ENCODE results near the gene PTPN11.
A peak's percentile ranks its signal among the peaks of the same experiment; 100 is the strongest.
"Not testable (repeated sequence)": the region's sequence is repeated elsewhere in the genome, so short reads cannot be mapped to it uniquely, and the experiment has no call there.

The PTPN11 gene

DNA sequence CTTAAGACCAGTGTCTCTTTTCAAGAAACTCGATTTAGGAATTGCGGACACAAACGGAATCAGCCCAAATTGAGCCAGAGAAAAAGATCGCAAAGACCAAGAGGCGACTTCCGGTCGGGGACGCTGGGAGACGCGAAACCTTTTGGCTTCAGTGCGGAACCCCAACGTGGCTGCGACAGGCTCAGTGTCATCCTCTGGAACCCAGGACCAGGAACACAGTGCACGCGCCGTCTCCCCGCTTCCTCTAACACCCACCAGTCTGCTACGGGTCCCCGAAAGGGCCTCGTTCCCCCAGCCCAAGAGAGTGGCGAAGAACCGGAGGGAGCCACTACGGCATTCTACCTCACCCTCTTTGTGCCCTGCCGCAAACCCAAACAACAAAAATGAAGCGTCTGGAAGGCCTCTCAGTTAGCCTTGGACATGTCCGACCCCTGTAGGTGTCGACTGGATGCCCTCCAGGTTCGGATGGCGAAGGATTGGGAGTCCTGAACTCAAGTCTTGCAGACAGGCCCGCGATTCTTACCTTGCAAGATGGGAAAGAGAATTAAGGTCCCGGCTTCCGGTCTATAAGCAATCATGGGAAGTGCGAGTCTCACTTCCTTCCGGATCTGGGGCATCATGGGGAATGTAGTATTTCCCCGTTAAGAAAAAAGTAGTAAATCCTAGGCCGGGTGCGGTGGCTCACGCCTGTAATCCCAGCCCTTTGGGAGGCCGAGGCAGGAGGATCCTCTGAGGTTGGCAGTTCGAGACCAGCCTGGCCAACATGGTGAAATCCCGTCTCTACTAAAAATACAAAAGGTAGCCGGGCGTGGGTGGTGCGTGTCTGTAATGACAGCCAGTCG, 9.5 kb upstream of the PTPN11 start, which contains the start of gene RPL6:
RPL6 (minus strand) TSS at position 542 of the 842 bp plus-strand sequence. CDS start 949 bp downstream, outside the sequence.
- Histone ChIP-seq H3K9me3 (ENCODE audit: control insufficient read depth, low read length) (no peaks in the 10 kb centered on the region), H2AFZ (ENCODE audit: low read depth, low read length) (no peak within 1 kb of the TSS), H2BK12ac (ENCODE audit: low read length in 2 of 2) (no peak within 1 kb of the TSS), H3K27ac (ENCODE audit: low read length, poor library complexity, severe bottlenecking) (peak within 1 kb of the TSS; percentile 90), H2AK5ac (ENCODE audit: low read length, severe bottlenecking) (peak within 1 kb of the TSS; percentile 67), H3K4me2 (ENCODE audit: low read length, poor library complexity, severe bottlenecking) (peak within 1 kb of the TSS; percentile 82), H3K4me1 (ENCODE audit: control insufficient read depth, insufficient read depth, low read depth, low read length) (peaks cover 3% of the 10 kb centered on the region), H2BK5ac (ENCODE audit: low read depth, low read length, poor library complexity, severe bottlenecking) (peak within 1 kb of the TSS; percentile 87), H3K9ac (ENCODE audit: low read length) (peak within 1 kb of the TSS; percentile 96), H3K27me3 (ENCODE audit: control insufficient read depth in 1 of 2, insufficient read depth in 1 of 2, low read length in 2 of 2) (no peaks in the 10 kb centered on the region), H3K4me3 (ENCODE audit: insufficient read depth in 1 of 2, low read depth in 1 of 2, low read length in 2 of 2) (peak within 1 kb of the TSS; percentile 62 to 83), H4K8ac (ENCODE audit: low read length) (peak within 1 kb of the TSS; percentile 85), H3K79me1 (replicated peaks; ENCODE audit: low read length, poor library complexity, severe bottlenecking) (no peaks in the 10 kb centered on the region), H3K14ac (ENCODE audit: low read length in 2 of 2) (no peak within 1 kb of the TSS), H2BK15ac (ENCODE audit: low read depth, poor library complexity, severe bottlenecking) (no peak within 1 kb of the TSS), H2BK120ac (ENCODE audit: low read depth, low read length) (no peak within 1 kb of the TSS), H3K18ac (ENCODE audit: low read depth in 1 of 2, low read length in 2 of 2) (peak within 1 kb of the TSS; percentile 77 to 85), H3K36me3 (ENCODE audit: control insufficient read depth in 1 of 2, insufficient read depth in 2 of 2, low read depth in 1 of 2, low read length in 2 of 2) (peaks cover 13 to 40% of the 10 kb centered on the region in 2 experiments), H3K23ac (ENCODE audit: low read length in 2 of 2) (no peak within 1 kb of the TSS), H3K4ac (ENCODE audit: low read depth in 1 of 2, low read length in 2 of 2) (peak within 1 kb of the TSS; percentile 26 to 88), H4K91ac (ENCODE audit: low read length) (peak within 1 kb of the TSS; percentile 95)
- DNase-seq: peak; percentile 96
- WGBS: 10% methylated on average over 45 of the region's 46 CpGs

DNA sequence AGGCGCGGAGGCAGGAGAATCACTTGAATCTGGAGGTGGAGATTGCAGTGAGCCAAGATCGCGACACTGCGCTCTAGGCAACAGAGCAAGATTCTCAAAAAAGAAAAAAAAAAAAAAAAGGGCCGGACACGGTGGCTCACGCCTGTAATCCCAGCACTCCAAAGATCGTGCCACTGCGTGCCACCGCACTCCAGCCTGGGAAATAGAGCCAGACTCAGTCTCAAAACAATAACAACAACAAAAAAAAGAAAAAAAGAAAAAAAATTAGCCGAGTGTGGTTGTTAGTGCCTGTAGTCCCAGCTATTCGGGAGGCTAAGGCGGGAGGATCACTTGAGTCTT, 8.9 kb upstream of the PTPN11 start:
- no peak overlapping the region for H2AFZ ChIP-seq (ENCODE audit: low read depth, low read length)

DNA sequence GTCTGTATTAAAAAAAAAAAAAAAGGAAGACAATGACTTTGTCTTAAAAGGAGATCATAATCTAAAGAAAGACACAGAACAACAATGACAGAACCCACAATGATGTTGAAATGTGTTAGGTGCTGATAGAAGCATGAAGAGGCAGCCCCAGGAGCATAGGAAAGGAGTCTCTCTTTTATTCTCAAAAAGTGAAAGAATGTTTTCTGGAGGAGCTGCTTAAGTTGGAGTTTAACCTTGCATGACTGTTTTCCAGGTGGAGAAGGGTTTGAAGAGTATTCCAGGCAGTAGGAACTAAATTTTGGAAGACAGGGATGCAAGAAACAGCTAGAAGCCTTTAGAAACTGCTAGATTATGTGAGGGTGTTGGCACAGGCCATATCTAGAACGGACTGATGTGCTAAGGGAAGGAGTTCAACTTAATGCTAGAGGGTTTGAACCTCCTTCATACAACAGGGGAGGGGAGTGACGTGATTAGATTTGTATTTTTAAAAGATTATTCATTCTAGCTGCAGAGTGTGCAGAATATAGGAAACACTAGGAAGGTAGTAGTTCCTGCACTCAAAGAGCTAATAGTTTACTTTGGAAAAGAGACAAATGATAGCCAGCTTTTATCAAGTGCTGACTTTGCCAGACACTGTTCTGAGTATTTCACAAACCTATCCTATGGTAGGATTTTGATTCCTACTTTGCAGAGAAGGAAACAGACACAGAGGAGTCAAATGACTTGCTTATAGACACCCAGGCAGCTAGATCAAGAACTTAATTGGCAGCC, 4.7 kb upstream of the PTPN11 start:
- Histone ChIP-seq H2BK12ac (ENCODE audit: low read length in 2 of 2) (no peak overlapping the region), H3K27me3 (ENCODE audit: control insufficient read depth in 1 of 2, insufficient read depth in 1 of 2, low read length in 2 of 2) (no peaks in the 10 kb centered on the region), H3K27ac (ENCODE audit: low read length, poor library complexity, severe bottlenecking) (no peak overlapping the region), H2BK120ac (ENCODE audit: low read depth, low read length) (no peak overlapping the region), H3K4me1 (ENCODE audit: control insufficient read depth, insufficient read depth, low read depth, low read length) (peaks cover 8% of the 10 kb centered on the region), H2AK5ac (ENCODE audit: low read length, severe bottlenecking) (no peak overlapping the region), H3K14ac (ENCODE audit: low read length in 2 of 2) (no peak overlapping the region), H3K23ac (ENCODE audit: low read length in 2 of 2) (no peak overlapping the region), H3K9ac (ENCODE audit: low read length) (no peak overlapping the region), H3K9me3 (ENCODE audit: control insufficient read depth, low read length) (no peaks in the 10 kb centered on the region), H4K91ac (ENCODE audit: low read length) (no peak overlapping the region), H4K8ac (ENCODE audit: low read length) (no peak overlapping the region), H3K4ac (ENCODE audit: low read depth in 1 of 2, low read length in 2 of 2) (no peak overlapping the region), H2BK5ac (ENCODE audit: low read depth, low read length, poor library complexity, severe bottlenecking) (no peak overlapping the region), H3K4me3 (ENCODE audit: insufficient read depth in 1 of 2, low read depth in 1 of 2, low read length in 2 of 2) (no peak overlapping the region), H2BK15ac (ENCODE audit: low read depth, poor library complexity, severe bottlenecking) (no peak overlapping the region), H2AFZ (ENCODE audit: low read depth, low read length) (no peak overlapping the region), H3K18ac (ENCODE audit: low read depth in 1 of 2, low read length in 2 of 2) (no peak overlapping the region), H3K4me2 (ENCODE audit: low read length, poor library complexity, severe bottlenecking) (no peak overlapping the region), H3K36me3 (ENCODE audit: control insufficient read depth in 1 of 2, insufficient read depth in 2 of 2, low read depth in 1 of 2, low read length in 2 of 2) (no peaks in the 10 kb centered on the region), H3K79me1 (replicated peaks; ENCODE audit: low read length, poor library complexity, severe bottlenecking) (peaks cover 10% of the 10 kb centered on the region)
- DNase-seq: no peak
- 84% methylated on average over 2 of the region's 2 CpGs for WGBS

More for the DNA sequence above, 8.9 kb upstream of the PTPN11 start:
- Histone ChIP-seq H3K4ac (ENCODE audit: low read depth in 1 of 2, low read length in 2 of 2) (no peak overlapping the region), H2BK15ac (ENCODE audit: low read depth, poor library complexity, severe bottlenecking) (no peak overlapping the region), H3K4me1 (ENCODE audit: control insufficient read depth, insufficient read depth, low read depth, low read length) (peaks cover 3% of the 10 kb centered on the region), H4K8ac (ENCODE audit: low read length) (peak overlapping the region; percentile 85), H3K4me2 (ENCODE audit: low read length, poor library complexity, severe bottlenecking) (no peak overlapping the region), H3K36me3 (ENCODE audit: control insufficient read depth in 1 of 2, insufficient read depth in 2 of 2, low read depth in 1 of 2, low read length in 2 of 2) (peaks cover 7 to 34% of the 10 kb centered on the region in 2 experiments), H2BK120ac (ENCODE audit: low read depth, low read length) (no peak overlapping the region), H3K79me1 (replicated peaks; ENCODE audit: low read length, poor library complexity, severe bottlenecking) (no peaks in the 10 kb centered on the region), H3K23ac (ENCODE audit: low read length in 2 of 2) (no peak overlapping the region), H3K14ac (ENCODE audit: low read length in 2 of 2) (no peak overlapping the region), H3K27ac (ENCODE audit: low read length, poor library complexity, severe bottlenecking) (no peak overlapping the region), H3K9ac (ENCODE audit: low read length) (peak overlapping the region; percentile 96), H2BK5ac (ENCODE audit: low read depth, low read length, poor library complexity, severe bottlenecking) (no peak overlapping the region), H3K27me3 (ENCODE audit: control insufficient read depth in 1 of 2, insufficient read depth in 1 of 2, low read length in 2 of 2) (no peaks in the 10 kb centered on the region), H4K91ac (ENCODE audit: low read length) (no peak overlapping the region), H2AK5ac (ENCODE audit: low read length, severe bottlenecking) (peak overlapping the region; percentile 67), H3K18ac (ENCODE audit: low read depth in 1 of 2, low read length in 2 of 2) (no peak overlapping the region), H2BK12ac (ENCODE audit: low read length in 2 of 2) (no peak overlapping the region), H3K9me3 (ENCODE audit: control insufficient read depth, low read length) (no peaks in the 10 kb centered on the region), H3K4me3 (ENCODE audit: insufficient read depth in 1 of 2, low read depth in 1 of 2, low read length in 2 of 2) (peak overlapping the region in 1 of 2 experiments; percentile 83)
- WGBS: 97% methylated on average over 8 of the region's 14 CpGs
- no peak for DNase-seq

DNA sequence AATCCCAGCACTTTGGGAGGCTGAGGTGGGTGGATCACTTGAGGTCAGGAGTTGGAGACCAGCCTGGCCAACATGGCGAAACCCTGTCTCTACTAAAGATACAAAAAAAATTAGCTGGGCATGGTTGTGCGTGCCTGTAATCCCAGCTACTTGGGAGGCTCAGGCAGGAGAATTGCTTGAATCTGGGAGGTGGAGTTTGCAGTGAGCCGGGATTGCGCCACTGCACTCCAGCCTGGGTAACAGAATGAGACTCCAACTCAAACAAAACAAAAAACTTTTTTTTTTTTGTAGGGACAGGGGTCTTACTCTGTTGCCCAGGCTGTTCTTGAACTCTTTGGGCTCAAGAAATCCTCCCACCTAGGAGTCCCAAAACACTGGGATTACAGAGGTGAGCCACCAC, 3.3 kb upstream of the PTPN11 start:
- not testable (repeated sequence) for H2BK12ac ChIP-seq (ENCODE audit: low read length in 2 of 2); H2BK5ac ChIP-seq (ENCODE audit: low read depth, low read length, poor library complexity, severe bottlenecking); H2AFZ ChIP-seq (ENCODE audit: low read depth, low read length); DNase-seq; H3K4me2 ChIP-seq (ENCODE audit: low read length, poor library complexity, severe bottlenecking); H2BK120ac ChIP-seq (ENCODE audit: low read depth, low read length); H3K36me3 ChIP-seq (ENCODE audit: control insufficient read depth in 1 of 2, insufficient read depth in 2 of 2, low read depth in 1 of 2, low read length in 2 of 2); H3K4me3 ChIP-seq (ENCODE audit: insufficient read depth in 1 of 2, low read depth in 1 of 2, low read length in 2 of 2); H3K14ac ChIP-seq (ENCODE audit: low read length in 2 of 2); H4K91ac ChIP-seq (ENCODE audit: low read length); H3K23ac ChIP-seq (ENCODE audit: low read length in 2 of 2); H2AK5ac ChIP-seq (ENCODE audit: low read length, severe bottlenecking); H3K27ac ChIP-seq (ENCODE audit: low read length, poor library complexity, severe bottlenecking); H3K9ac ChIP-seq (ENCODE audit: low read length); H3K18ac ChIP-seq (ENCODE audit: low read depth in 1 of 2, low read length in 2 of 2); H2BK15ac ChIP-seq (ENCODE audit: low read depth, poor library complexity, severe bottlenecking); H4K8ac ChIP-seq (ENCODE audit: low read length); H3K4me1 ChIP-seq (ENCODE audit: control insufficient read depth, insufficient read depth, low read depth, low read length); H3K4ac ChIP-seq (ENCODE audit: low read depth in 1 of 2, low read length in 2 of 2); H3K9me3 ChIP-seq (ENCODE audit: control insufficient read depth, low read length); H3K27me3 ChIP-seq (ENCODE audit: control insufficient read depth in 1 of 2, insufficient read depth in 1 of 2, low read length in 2 of 2)
- 80% methylated on average over 3 of the region's 4 CpGs for WGBS
- peaks cover 10% of the 10 kb centered on the region for H3K79me1 ChIP-seq (replicated peaks; ENCODE audit: low read length, poor library complexity, severe bottlenecking)

All from mesenchymal stem cell (in vitro differentiated cells and primary cell).